CD8-positive, alpha-beta memory T cell (primary cell): ENCODE results near the gene SLC2A5. TPM values are rescaled to one million over a fixed set of nuclear protein-coding genes. Genes with fewer than 3 reads are reported as not detected.

Source experiments
- CTCF ChIA-PET: fragments of 350-600 bp; sonication (Branson Sonifier 250); formaldehyde crosslinking; loops from one replicate; lab custom pipeline; 2021; ENCODE audit warnings: antibody characterized with exemption; lab: Charles Lee
- POLR2A ChIA-PET: fragments of 350-600 bp; sonication (Branson Sonifier 250); formaldehyde crosslinking; loops from one replicate; lab custom pipeline; 2021; ENCODE audit warnings: antibody characterized with exemption; lab: Charles Lee
- DNase-seq, 5 donors: peaks; one replicate each; pipeline versions ENCODE4 v3.0.0 to v3.0.0-alpha.2; 2020 to 2022; ENCODE audit warnings: mixed read lengths in 1 of 5
- H3K27ac ChIP-seq: one replicate; pipeline ENCODE4 v1.7.0; 2013; ENCODE audit warnings: low read depth, mild to moderate bottlenecking, low read length, moderate library complexity
- H3K27me3 ChIP-seq: 2 replicates; pipeline ENCODE4 v1.7.0; 2013; ENCODE audit warnings: low read length, mild to moderate bottlenecking; ENCODE audit not compliant: insufficient read depth, poor library complexity, severe bottlenecking
- H3K36me3 ChIP-seq: 2 replicates; pipeline ENCODE4 v1.7.0; 2013; ENCODE audit warnings: mild to moderate bottlenecking, low read length, moderate library complexity; ENCODE audit not compliant: insufficient read depth
- H3K4me1 ChIP-seq: 2 replicates; pipeline ENCODE4 v1.7.0; 2013; ENCODE audit warnings: mild to moderate bottlenecking, low read length, moderate library complexity; ENCODE audit not compliant: insufficient read depth
- H3K4me3 ChIP-seq: 2 replicates; pipeline ENCODE4 v1.7.0; 2013; ENCODE audit warnings: mild to moderate bottlenecking, low read length
- H3K9me3 ChIP-seq: 2 replicates; pipeline ENCODE4 v1.7.0; 2013; ENCODE audit warnings: mild to moderate bottlenecking, low read length
- H3K27ac Mint-ChIP-seq, 8 donors: one replicate each; pipeline ENCODE4 v1.8.0; 2020 to 2021; ENCODE audit warnings: mixed read lengths in 8 of 8, mild to moderate bottlenecking in 6 of 8, inconsistent platforms in 3 of 8, moderate library complexity in 3 of 8
- H3K27me3 Mint-ChIP-seq, 2 donors: one replicate each; pipeline ENCODE4 v1.8.0; 2020 to 2021; ENCODE audit warnings: mixed read lengths in 2 of 2, mild to moderate bottlenecking in 1 of 2, moderate library complexity in 1 of 2
- H3K36me3 Mint-ChIP-seq, 3 donors: one replicate each; pipeline ENCODE4 v1.8.0; 2020 to 2021; ENCODE audit warnings: mixed read lengths in 3 of 3, inconsistent platforms in 1 of 3, mild to moderate bottlenecking in 1 of 3
- H3K4me1 Mint-ChIP-seq, 3 donors: one replicate each; pipeline ENCODE4 v1.8.0; 2020 to 2021; ENCODE audit warnings: mixed read lengths in 3 of 3, inconsistent platforms in 1 of 3, mild to moderate bottlenecking in 1 of 3
- H3K4me3 Mint-ChIP-seq, 7 donors: one replicate each; pipeline ENCODE4 v1.8.0; 2020 to 2021; ENCODE audit warnings: mixed read lengths in 7 of 7, mild to moderate bottlenecking in 6 of 7, moderate library complexity in 4 of 7, inconsistent platforms in 2 of 7
- H3K9me3 Mint-ChIP-seq, 5 donors: one replicate each; pipeline ENCODE4 v1.8.0; 2020 to 2022; ENCODE audit warnings: mixed read lengths in 5 of 5, mild to moderate bottlenecking in 3 of 5, moderate library complexity in 2 of 5, inconsistent platforms in 1 of 5
- polyA plus RNA-seq: library from polyadenylated mRNA; unstranded; fragments of 300-500 nt; fragmentation: Illumina TruSeq; gene quantifications from one replicate; pipeline ENCODE4 v1.2.3, GENCODE V29; 2021
- total RNA-seq, 2 experiments: library from RNA; stranded (reverse); gene quantifications; one replicate each; pipeline ENCODE4 v1.2.3, GENCODE V29; 2021

Gene SLC2A5
- total and polyA plus RNA-seq, 3 experiments from 2014 or later = not detected

DNA sequence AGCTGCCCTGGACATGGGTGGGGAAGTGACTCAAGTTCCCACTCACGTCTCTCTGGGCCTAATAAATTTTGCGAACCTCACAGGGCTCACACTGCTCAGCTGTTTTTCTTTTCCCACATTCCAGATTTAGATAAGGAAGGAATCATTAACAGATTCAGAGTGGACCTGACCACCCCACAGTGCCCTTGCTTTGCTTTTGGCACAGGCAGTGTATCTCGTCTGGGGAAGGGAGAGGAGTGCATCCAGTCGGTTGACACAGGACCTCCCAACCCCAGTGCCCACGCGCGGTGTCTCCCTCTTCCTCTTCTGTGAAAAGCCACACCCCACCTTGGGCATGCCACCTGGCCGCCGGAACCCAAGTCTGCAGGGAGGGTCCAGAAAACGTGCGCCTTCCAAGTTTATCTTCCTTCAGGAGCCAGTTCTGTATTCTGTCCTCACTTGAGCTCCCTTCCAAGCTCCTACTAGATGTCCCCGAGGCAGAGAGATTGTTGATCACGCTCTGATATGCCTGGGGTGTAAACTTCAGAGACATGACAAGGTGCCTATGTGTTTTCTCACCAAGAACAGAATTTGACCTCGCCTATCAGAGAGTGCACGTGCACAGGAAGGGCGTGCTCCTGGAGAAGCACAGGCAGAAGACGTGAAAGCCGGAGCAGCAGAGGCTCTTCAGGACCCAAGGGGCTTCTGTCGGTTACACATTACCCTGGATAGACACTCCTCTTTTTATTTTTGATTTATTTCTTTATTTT, 9.5 kb upstream of the SLC2A5 start:
- peaks cover 11 to 38% of the 10 kb centered on the region in 2 donors for H3K27me3 Mint-ChIP-seq
- H3K27ac ChIP-seq = no peak overlapping the region
- H3K9me3 Mint-ChIP-seq = no peaks in the 10 kb centered on the region
- ChIA-PET POLR2A (no interaction called here), CTCF (no interaction called here)
- H3K4me3 Mint-ChIP-seq = peak overlapping the region in 1 of 7 donors; percentile 14
- no peak for DNase-seq
- peaks cover 10 to 32% (median 29%) of the 10 kb centered on the region in 3 donors for H3K4me1 Mint-ChIP-seq
- peaks cover 6% of the 10 kb centered on the region for H3K4me1 ChIP-seq
- H3K9me3 ChIP-seq = no peaks in the 10 kb centered on the region
- no peaks in the 10 kb centered on the region for H3K36me3 Mint-ChIP-seq
- peak overlapping the region in 1 of 8 donors; percentile 1 for H3K27ac Mint-ChIP-seq
- H3K36me3 ChIP-seq = no peaks in the 10 kb centered on the region
- H3K4me3 ChIP-seq = no peak overlapping the region
- peaks cover 7% of the 10 kb centered on the region for H3K27me3 ChIP-seq

GRCh38 chr1:9078015-9078751, 8.7 kb upstream of the SLC2A5 start:
- H3K36me3 ChIP-seq = no peaks in the 10 kb centered on the region
- DNase-seq = no peak
- no peaks in the 10 kb centered on the region for H3K9me3 ChIP-seq
- peaks cover 10 to 31% (median 29%) of the 10 kb centered on the region in 3 donors for H3K4me1 Mint-ChIP-seq
- no peak overlapping the region for H3K4me3 ChIP-seq
- no peaks in the 10 kb centered on the region for H3K36me3 Mint-ChIP-seq
- H3K4me1 ChIP-seq = peaks cover 6% of the 10 kb centered on the region
- CTCF ChIA-PET = no interaction called here
- H3K4me3 Mint-ChIP-seq = peak overlapping the region in 1 of 7 donors; percentile 23
- H3K27ac ChIP-seq = no peak overlapping the region
- H3K27me3 ChIP-seq = peaks cover 7% of the 10 kb centered on the region
- peaks cover 11 to 41% of the 10 kb centered on the region in 2 donors for H3K27me3 Mint-ChIP-seq
- H3K9me3 Mint-ChIP-seq = no peaks in the 10 kb centered on the region
- POLR2A ChIA-PET = no interaction called here
- H3K27ac Mint-ChIP-seq = peak overlapping the region in 1 of 8 donors; percentile 24

GRCh38 chr1:9075022-9075421, 5.6 kb upstream of the SLC2A5 start:
- no peak for DNase-seq
- H3K36me3 Mint-ChIP-seq = no peaks in the 10 kb centered on the region
- peaks cover 7% of the 10 kb centered on the region for H3K27me3 ChIP-seq
- H3K27ac ChIP-seq = no peak overlapping the region
- no peak overlapping the region for H3K27ac Mint-ChIP-seq
- POLR2A ChIA-PET = no interaction called here
- H3K4me1 Mint-ChIP-seq = peaks cover 10 to 24% (median 22%) of the 10 kb centered on the region in 3 donors
- CTCF ChIA-PET = no interaction called here
- peaks cover 6% of the 10 kb centered on the region for H3K4me1 ChIP-seq
- H3K4me3 ChIP-seq = no peak overlapping the region
- no peak overlapping the region for H3K4me3 Mint-ChIP-seq
- no peaks in the 10 kb centered on the region for H3K36me3 ChIP-seq
- no peaks in the 10 kb centered on the region for H3K9me3 ChIP-seq
- H3K27me3 Mint-ChIP-seq = peaks cover 12 to 47% of the 10 kb centered on the region in 2 donors
- H3K9me3 Mint-ChIP-seq = no peaks in the 10 kb centered on the region

GRCh38 chr1:9073143-9073542, 3.7 kb upstream of the SLC2A5 start:
- POLR2A ChIA-PET = no interaction called here
- Histone ChIP-seq H3K27ac (no peak overlapping the region), H3K27me3 (peaks cover 3% of the 10 kb centered on the region), H3K4me3 (no peak overlapping the region), H3K4me1 (no peaks in the 10 kb centered on the region), H3K9me3 (no peaks in the 10 kb centered on the region), H3K36me3 (no peaks in the 10 kb centered on the region)
- H3K27me3 Mint-ChIP-seq = peaks cover 11 to 45% of the 10 kb centered on the region in 2 donors
- no peak overlapping the region for H3K27ac Mint-ChIP-seq
- no peak overlapping the region for H3K4me3 Mint-ChIP-seq
- H3K36me3 Mint-ChIP-seq = no peaks in the 10 kb centered on the region
- H3K9me3 Mint-ChIP-seq = no peaks in the 10 kb centered on the region
- CTCF ChIA-PET = no interaction called here
- DNase-seq = no peak
- H3K4me1 Mint-ChIP-seq = peaks cover 4 to 14% (median 7%) of the 10 kb centered on the region in 3 donors

DNA sequence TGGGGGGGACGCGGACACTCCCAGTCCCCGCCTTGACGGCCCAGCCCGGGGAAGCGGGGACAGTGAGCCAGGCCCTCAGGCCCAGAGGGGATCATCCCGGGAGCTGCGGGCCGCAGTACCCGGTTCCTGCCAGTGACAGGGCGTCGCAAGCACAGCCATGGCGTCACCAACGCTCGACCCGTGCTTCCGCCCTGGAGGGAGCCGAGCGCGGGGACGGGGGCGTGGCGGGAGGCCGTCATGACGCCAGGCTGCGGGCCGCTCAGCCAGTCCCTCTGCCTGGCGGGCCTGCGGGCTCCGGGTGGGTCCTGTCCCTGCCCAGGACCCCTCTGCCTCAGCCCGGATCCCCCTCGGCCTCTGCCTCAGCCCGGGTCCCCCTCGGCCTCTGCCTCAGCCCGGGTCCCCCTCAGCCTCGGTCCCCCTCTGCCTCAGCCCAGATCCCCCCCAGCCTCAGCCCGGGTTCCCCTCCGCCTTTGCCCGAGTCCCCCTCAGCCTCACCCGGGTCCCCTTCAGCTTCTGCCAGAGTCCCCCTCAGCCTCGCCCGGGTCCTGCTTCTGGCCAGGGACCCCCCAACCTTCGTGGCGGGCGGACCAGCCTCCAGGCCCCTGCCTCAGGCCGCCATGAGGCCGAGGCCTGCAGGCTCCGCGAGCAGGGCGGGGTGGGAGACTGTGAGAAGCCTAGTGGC, 2.3 kb upstream of the SLC2A5 start:
- no peaks in the 10 kb centered on the region for H3K4me1 ChIP-seq
- no peak overlapping the region for H3K4me3 Mint-ChIP-seq
- DNase-seq = no peak
- peaks cover 0 to 2% (median 0%) of the 10 kb centered on the region in 5 donors for H3K9me3 Mint-ChIP-seq
- H3K9me3 ChIP-seq = no peaks in the 10 kb centered on the region
- no peaks in the 10 kb centered on the region for H3K36me3 Mint-ChIP-seq
- H3K27ac ChIP-seq = no peak overlapping the region
- peaks cover 4 to 14% (median 6%) of the 10 kb centered on the region in 3 donors for H3K4me1 Mint-ChIP-seq
- H3K27ac Mint-ChIP-seq = no peak overlapping the region
- ChIA-PET CTCF (no interaction called here), POLR2A (no interaction called here)
- peaks cover 11 to 47% of the 10 kb centered on the region in 2 donors for H3K27me3 Mint-ChIP-seq
- no peaks in the 10 kb centered on the region for H3K36me3 ChIP-seq
- H3K4me3 ChIP-seq = no peak overlapping the region
- peaks cover 3% of the 10 kb centered on the region for H3K27me3 ChIP-seq

DNA sequence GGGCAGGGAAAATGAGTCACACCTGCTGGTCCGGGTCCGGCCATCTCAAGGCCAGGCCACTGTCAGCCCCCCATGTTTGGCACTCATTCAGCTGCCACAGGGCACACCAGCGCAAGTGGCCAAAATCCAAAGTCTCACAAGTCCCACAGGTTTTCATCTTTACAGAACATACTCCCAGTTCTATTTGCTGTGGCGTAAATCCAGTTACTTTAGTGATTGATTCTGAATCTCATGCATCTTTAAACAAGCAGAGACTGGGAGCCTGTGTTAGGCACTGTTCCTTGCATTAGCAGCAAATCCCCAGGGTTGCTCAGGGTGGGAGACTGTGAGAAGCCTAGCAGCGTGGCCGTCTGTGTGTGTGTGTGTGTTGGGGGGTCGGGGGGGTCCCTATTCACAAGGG, 1.1 kb upstream of the SLC2A5 start:
- Histone ChIP-seq H3K4me3 (no peak overlapping the region), H3K36me3 (no peaks in the 10 kb centered on the region), H3K27ac (no peak overlapping the region), H3K27me3 (peaks cover 3% of the 10 kb centered on the region), H3K9me3 (no peaks in the 10 kb centered on the region), H3K4me1 (no peaks in the 10 kb centered on the region)
- H3K36me3 Mint-ChIP-seq = no peaks in the 10 kb centered on the region
- ChIA-PET POLR2A (no interaction called here), CTCF (no interaction called here)
- DNase-seq = no peak
- no peak overlapping the region for H3K27ac Mint-ChIP-seq
- H3K27me3 Mint-ChIP-seq = peaks cover 11 to 39% of the 10 kb centered on the region in 2 donors
- no peak overlapping the region for H3K4me3 Mint-ChIP-seq
- peaks cover 0 to 2% (median 0%) of the 10 kb centered on the region in 5 donors for H3K9me3 Mint-ChIP-seq
- peaks cover 4 to 8% (median 6%) of the 10 kb centered on the region in 3 donors for H3K4me1 Mint-ChIP-seq

DNA sequence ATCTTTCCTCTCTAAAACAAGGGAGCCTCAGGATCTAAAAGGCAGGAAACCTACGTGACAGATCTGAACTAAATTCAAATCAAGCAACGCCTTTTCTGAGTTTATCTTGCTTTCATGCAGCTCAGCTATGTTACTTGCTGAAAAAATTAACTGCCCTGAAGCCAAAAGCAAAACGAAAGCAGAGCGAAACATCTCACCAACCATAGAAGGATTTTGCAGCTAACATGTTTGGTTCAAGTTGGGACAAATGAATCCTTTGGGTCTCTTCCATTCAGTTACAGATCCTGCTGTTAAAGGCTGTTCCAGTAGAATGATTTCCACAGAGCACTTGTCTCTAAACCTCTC, 482 bp downstream of the SLC2A5 start:
- no peaks in the 10 kb centered on the region for H3K9me3 ChIP-seq
- no peak overlapping the region for H3K27ac ChIP-seq
- Mint-ChIP-seq H3K4me1 (no peaks in the 10 kb centered on the region), H3K27me3 (peaks cover 10 to 32% of the 10 kb centered on the region in 2 donors), H3K27ac (no peak overlapping the region), H3K4me3 (no peak overlapping the region), H3K9me3 (peaks cover 0 to 2% (median 0%) of the 10 kb centered on the region in 5 donors), H3K36me3 (no peaks in the 10 kb centered on the region)
- H3K4me1 ChIP-seq = no peaks in the 10 kb centered on the region
- peaks cover 3% of the 10 kb centered on the region for H3K27me3 ChIP-seq
- CTCF ChIA-PET = no interaction called here
- H3K36me3 ChIP-seq = no peaks in the 10 kb centered on the region
- no peak overlapping the region for H3K4me3 ChIP-seq
- DNase-seq = no peak
- POLR2A ChIA-PET = no interaction called here
